GM18951 (cell line): ENCODE data around the gene TNIP1.

Experiments used
- POLR2A ChIP-seq: IDR thresholded peaks from 4 replicates; pipeline ENCODE4 v1.6.1; 2011; ENCODE audit warnings: mild to moderate bottlenecking; ENCODE audit not compliant: insufficient read length, insufficient read depth; ENCODE audit errors: extremely low read depth
- in situ Hi-C: fragments of 300-500 bp; cut with MboI; formaldehyde crosslinking; loops from one replicate; pipeline ENCODE4 v1.12.0; 2022; ENCODE audit warnings: low sequenced_read_pairs, mixed read lengths, inconsistent platforms; ENCODE audit not compliant: unreplicated experiment

The TNIP1 gene

DNA sequence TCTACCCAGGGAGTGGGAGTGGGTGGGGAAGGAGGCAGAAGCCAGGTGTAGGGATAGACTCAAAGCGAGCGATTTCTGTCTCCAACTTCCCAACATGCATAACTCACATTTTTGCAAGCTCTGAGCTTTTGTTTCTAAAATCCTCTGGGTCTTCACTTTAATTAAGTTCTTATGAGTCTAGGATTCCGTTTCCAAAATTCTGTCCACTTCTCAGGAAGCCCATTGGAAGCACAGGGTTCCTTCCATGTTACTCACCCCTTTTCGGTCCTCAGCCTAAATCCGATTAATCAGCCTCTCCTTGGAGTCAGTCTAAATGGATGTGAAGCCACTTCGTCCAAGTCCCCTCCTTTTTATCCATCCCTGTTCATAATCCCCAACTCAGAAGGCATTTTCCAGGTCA, 59.1 kb downstream of the TNIP1 start:
- in situ Hi-C loops = no loop called here
- no peak for TF ChIP-seq POLR2A

- in situ Hi-C loops = no loop called here
- no peak for TF ChIP-seq POLR2A
Observed at GRCh38 chr5:151020304-151021110, 60.3 kb downstream of the TNIP1 start, which contains the start of gene GPX3. GPX3 (plus strand) TSS chr5:151020591; CDS start chr5:151020655, 64 bp downstream.

GRCh38 chr5:151019331-151019730, 61.5 kb downstream of the TNIP1 start:
- TF ChIP-seq POLR2A = no peak

GRCh38 chr5:151018846-151019245, 62.0 kb downstream of the TNIP1 start:
- in situ Hi-C loops = no loop called here
- TF ChIP-seq POLR2A = no peak

More at GRCh38 chr5:151019331-151019730, 61.5 kb downstream of the TNIP1 start:
- in situ Hi-C loops = no loop called here

- TF ChIP-seq POLR2A = no peak
- in situ Hi-C loops = no loop called here
Observed at GRCh38 chr5:151017897-151018296, 62.9 kb downstream of the TNIP1 start.

DNA sequence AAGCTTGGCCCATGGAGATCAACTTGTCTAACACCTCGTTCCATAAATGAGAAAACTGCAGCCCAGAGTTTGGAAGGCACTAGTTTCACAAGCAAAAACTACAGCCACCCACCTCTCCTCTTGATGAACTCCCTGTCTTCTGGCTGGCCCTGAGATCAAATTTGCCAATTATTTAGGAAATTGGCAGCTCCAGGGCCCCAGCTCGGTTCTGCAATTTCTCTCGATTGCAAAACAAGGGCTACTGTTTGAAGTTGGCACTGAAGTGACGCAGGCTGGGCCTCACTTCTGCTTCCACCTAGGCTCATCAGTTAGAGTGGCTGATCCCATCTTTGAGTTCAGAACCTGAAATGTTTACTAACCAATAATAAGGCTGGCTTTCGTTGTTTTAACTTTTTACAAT, 64.1 kb downstream of the TNIP1 start:
- in situ Hi-C loops = no loop called here

GRCh38 chr5:151015974-151016587, 64.8 kb downstream of the TNIP1 start:
- in situ Hi-C loops = no loop called here
- TF ChIP-seq POLR2A = no peak

More for the DNA sequence above, 64.1 kb downstream of the TNIP1 start:
- no peak for TF ChIP-seq POLR2A

GRCh38 chr5:151014680-151015343, 66.0 kb downstream of the TNIP1 start:
- no peak for TF ChIP-seq POLR2A
- in situ Hi-C loops = no loop called here

DNA sequence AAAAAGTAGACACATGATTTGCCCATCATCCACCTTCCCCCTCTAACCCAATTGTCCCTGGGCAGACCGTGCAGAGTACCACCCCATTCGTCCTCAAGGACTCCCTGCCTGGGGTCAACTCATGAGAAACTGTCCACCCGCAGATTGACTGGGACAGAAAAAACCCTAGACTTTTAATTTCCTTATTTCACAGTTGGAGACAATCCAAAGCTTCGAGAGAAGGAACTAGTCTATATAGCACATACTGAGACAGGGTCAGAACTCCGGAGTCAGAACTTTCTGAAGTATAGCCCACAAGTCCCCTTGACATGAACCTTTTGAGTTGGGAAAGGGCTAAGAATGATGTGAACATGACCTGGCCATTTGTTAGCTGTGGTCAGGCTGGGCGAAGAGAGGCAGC, 68.0 kb downstream of the TNIP1 start:
- no peak for TF ChIP-seq POLR2A
- in situ Hi-C loops = no loop called here

DNA sequence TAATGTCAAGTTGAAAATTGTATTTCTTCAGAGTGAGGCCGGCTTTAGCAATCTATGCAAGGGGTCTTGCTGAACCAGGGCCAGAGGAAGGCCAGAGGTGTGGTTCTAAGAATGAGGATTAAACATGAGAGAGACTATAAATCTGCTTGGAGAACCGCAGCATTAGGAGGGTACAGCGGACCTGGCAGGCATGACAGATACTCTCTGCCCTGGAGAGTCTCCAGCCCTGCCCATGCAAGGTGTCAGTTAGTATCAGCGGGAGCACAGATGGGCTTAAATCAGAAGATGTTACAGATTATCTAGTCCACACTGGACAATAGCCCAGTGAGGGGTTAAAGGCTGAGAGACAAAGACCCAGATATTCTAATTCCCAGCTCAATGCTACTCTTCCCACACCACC, 71.9 kb downstream of the TNIP1 start:
- in situ Hi-C loops = no loop called here

DNA sequence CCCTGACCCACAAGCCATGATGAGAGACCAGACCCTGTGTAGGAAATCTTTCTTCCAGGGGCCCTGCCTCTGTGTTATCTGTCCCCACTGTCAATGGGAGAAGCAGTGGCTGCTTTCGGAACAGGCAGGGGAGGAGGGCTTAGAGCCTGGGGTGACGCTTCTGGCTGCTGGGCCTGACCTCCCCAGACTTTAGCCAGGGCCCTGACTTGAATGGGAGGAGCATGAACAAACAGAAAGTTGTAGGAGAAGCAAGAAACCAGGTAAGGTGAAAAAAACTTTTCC, 72.7 kb downstream of the TNIP1 start:
- in situ Hi-C loops = no loop called here
- no peak for TF ChIP-seq POLR2A

More for the DNA sequence above, 71.9 kb downstream of the TNIP1 start:
- TF ChIP-seq POLR2A = no peak

DNA sequence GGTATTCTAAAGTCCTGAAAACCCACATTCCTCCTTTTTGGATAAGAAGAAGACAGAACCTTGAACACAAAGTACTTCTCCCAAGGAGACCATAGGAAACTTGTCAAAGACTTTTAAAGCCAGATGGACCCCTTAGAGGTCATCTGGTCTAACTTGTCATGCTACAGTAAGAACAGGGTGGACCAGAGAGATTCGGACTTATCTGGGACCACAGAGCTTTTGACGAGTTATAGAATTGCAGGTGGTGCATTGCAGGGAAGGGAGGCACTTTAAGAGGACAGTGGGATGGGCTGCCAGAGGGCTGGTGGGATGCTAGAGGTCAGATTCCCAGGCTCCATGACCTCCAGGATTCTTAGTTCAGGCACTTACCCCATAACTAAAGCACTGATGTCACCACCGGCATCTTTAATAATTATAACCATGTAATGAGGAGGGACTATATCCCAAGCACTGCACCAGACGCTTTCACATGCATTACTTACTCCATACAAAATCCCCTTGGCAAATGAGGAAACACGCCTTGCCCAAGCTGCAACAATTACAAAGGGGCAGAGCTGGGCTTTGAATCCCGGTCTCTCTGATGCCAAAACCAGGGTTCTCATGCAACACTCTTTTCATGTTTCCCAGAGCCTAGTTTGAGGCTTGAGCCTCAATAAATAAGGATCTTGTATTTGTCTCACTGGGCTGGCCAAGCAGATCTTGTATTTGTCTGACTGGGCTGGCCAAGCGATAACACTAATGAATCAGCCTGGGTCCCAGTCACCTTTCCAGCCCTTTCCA, 73.2 kb downstream of the TNIP1 start:
- no peak for TF ChIP-seq POLR2A
- in situ Hi-C loops = no loop called here
